Liver (tissue), 9 donors: ENCODE data around the gene SEL1L2. TPM values are rescaled to one million over a fixed set of nuclear protein-coding genes. Genes with fewer than 3 reads are reported as not detected.

ENCODE experiments used
- DNase-seq: peaks from one replicate; pipeline ENCODE4 v3.0.0-alpha.2; 2017; ENCODE audit warnings: low spot score
- H3K27ac ChIP-seq, 2 donors: one replicate each; pipeline ENCODE4 v1.7.0; 2013; ENCODE audit warnings: inconsistent platforms in 2 of 2, low read length in 2 of 2, control low read depth in 1 of 2, low read depth in 1 of 2, mild to moderate bottlenecking in 1 of 2
- H3K27me3 ChIP-seq, 4 donors: one replicate each; pipeline versions ENCODE4 v1.6.1 to v1.7.0; 2013; ENCODE audit warnings: low read length in 3 of 4, inconsistent platforms in 1 of 4, mild to moderate bottlenecking in 1 of 4, moderate library complexity in 1 of 4; ENCODE audit not compliant: control insufficient read depth in 4 of 4, insufficient read depth in 4 of 4
- H3K36me3 ChIP-seq, 4 donors: one replicate each; pipeline versions ENCODE4 v1.6.1 to v1.7.0; 2013; ENCODE audit warnings: low read length in 3 of 4, mild to moderate bottlenecking in 3 of 4, low read depth in 1 of 4, moderate library complexity in 1 of 4; ENCODE audit not compliant: control insufficient read depth in 4 of 4, insufficient read depth in 3 of 4
- H3K4me1 ChIP-seq, 4 donors: one replicate each; pipeline versions ENCODE4 v1.6.1 to v1.7.0; 2013; ENCODE audit warnings: low read length in 3 of 4, mild to moderate bottlenecking in 3 of 4, moderate library complexity in 1 of 4; ENCODE audit not compliant: control insufficient read depth in 4 of 4, insufficient read depth in 4 of 4
- H3K4me3 ChIP-seq, 3 donors: one replicate each; pipeline versions ENCODE4 v1.6.1 to v1.7.0; 2013; ENCODE audit warnings: low read length in 3 of 3, control low read depth in 1 of 3, low read depth in 1 of 3, mild to moderate bottlenecking in 1 of 3
- H3K9ac ChIP-seq, 2 donors: one replicate each; pipeline ENCODE4 v1.7.0; 2013; ENCODE audit warnings: low read length in 2 of 2, mild to moderate bottlenecking in 2 of 2, moderate library complexity in 2 of 2, control low read depth in 1 of 2, low read depth in 1 of 2
- H3K9me3 ChIP-seq, 4 donors: one replicate each; pipeline versions ENCODE4 v1.6.1 to v1.7.0; 2013; ENCODE audit warnings: low read length in 3 of 4; ENCODE audit not compliant: control insufficient read depth in 4 of 4
- ATF3 ChIP-seq: IDR thresholded peaks from 2 replicates; pipeline ENCODE4 v1.6.1; 2016; ENCODE audit warnings: antibody characterized with exemption
- EGR1 ChIP-seq, 2 donors: IDR thresholded peaks; 2 replicates each; pipeline ENCODE4 v1.6.1; 2016 to 2018; ENCODE audit warnings: antibody characterized with exemption in 2 of 2, low read depth in 2 of 2
- FOXA1 ChIP-seq: IDR thresholded peaks from 2 replicates; pipeline ENCODE4 v1.6.1; 2016; ENCODE audit warnings: antibody characterized with exemption
- FOXA2 ChIP-seq: IDR thresholded peaks from 2 replicates; pipeline ENCODE4 v1.6.1; 2016; ENCODE audit warnings: antibody characterized with exemption
- GABPA ChIP-seq, 2 donors: IDR thresholded peaks in 1 of 2; conservative IDR thresholded peaks in 1 of 2; 2 replicates each; pipeline ENCODE4 v1.6.1; 2016; ENCODE audit warnings: antibody characterized with exemption in 2 of 2, mild to moderate bottlenecking in 1 of 2, moderate library complexity in 1 of 2
- HNF4A ChIP-seq, 2 donors: conservative IDR thresholded peaks; 2 replicates each; pipeline ENCODE4 v1.6.1; 2016; ENCODE audit warnings: antibody characterized with exemption in 2 of 2, mild to moderate bottlenecking in 2 of 2
- MAX ChIP-seq: IDR thresholded peaks from 2 replicates; pipeline ENCODE4 v1.6.1; 2016; ENCODE audit warnings: antibody characterized with exemption
- NR2F2 ChIP-seq: IDR thresholded peaks from 2 replicates; pipeline ENCODE4 v1.6.1; 2016; ENCODE audit warnings: antibody characterized with exemption
- RAD21 ChIP-seq, 2 donors: IDR thresholded peaks; 2 replicates each; pipeline ENCODE4 v1.6.1; 2016; ENCODE audit warnings: antibody characterized with exemption in 2 of 2, mild to moderate bottlenecking in 2 of 2
- REST ChIP-seq: IDR thresholded peaks from 2 replicates; pipeline ENCODE4 v1.6.1; 2016; ENCODE audit warnings: antibody characterized with exemption, mild to moderate bottlenecking
- RXRA ChIP-seq, 2 donors: IDR thresholded peaks; 2 replicates each; pipeline ENCODE4 v1.6.1; 2017 to 2018; ENCODE audit warnings: antibody characterized with exemption in 2 of 2, mild to moderate bottlenecking in 1 of 2
- SP1 ChIP-seq: IDR thresholded peaks from 2 replicates; pipeline ENCODE4 v1.6.1; 2018; ENCODE audit warnings: antibody characterized with exemption, mild to moderate bottlenecking
- TAF1 ChIP-seq: conservative IDR thresholded peaks from 2 replicates; pipeline ENCODE4 v1.6.1; 2016; ENCODE audit warnings: antibody characterized with exemption, mild to moderate bottlenecking
- YY1 ChIP-seq: IDR thresholded peaks from 2 replicates; pipeline ENCODE4 v1.6.1; 2016; ENCODE audit warnings: antibody characterized with exemption, mild to moderate bottlenecking
- WGBS: extraction: QIAGEN DNeasy Blood & Tissue Kit; methylation state at CpG from one replicate; pipeline ENCODE4 v1.1.7; 2013; 5-methylcytosine and 5-hydroxymethylcytosine counted together
- polyA plus RNA-seq, 2 donors: library from polyadenylated mRNA; stranded (reverse) in 1 of 2; unstranded in 1 of 2; fragments of 200-250 nt in 1 of 2; fragments of >200 nt in 1 of 2; fragmentation: Nextera tagmentation in 1 of 2; extraction: Ambion mirVana in 1 of 2; gene quantifications; one replicate each; pipeline versions ENCODE4 v1.2.1 to v1.2.3, GENCODE V29; 2013 to 2015
- total RNA-seq, 2 donors: library from RNA; depleted of rRNA; stranded (reverse); fragments of >200 nt; gene quantifications; one replicate each; pipeline ENCODE4 v1.2.3, GENCODE V29; 2014
- TF ChIP-seq, protein P1 (sequence below): fragments of 150-350 bp; IDR thresholded peaks from 2 replicates; pipeline ENCODE4 v1.5.1; 2017; ENCODE audit warnings: improper control_type of control experiment, low read depth, low read length; ENCODE audit not compliant: missing input control
- TF ChIP-seq, protein P2 (sequence below): IDR thresholded peaks from 2 replicates; pipeline ENCODE4 v1.6.1; 2016; ENCODE audit warnings: antibody characterized with exemption
- donor health status: healthy.
- donor health status: healthy.
- donor health status: healthy.
- donor health status: healthy.
- donor health status: healthy.

The SEL1L2 gene
- total and polyA plus RNA-seq, 4 donors: not detected

DNA sequence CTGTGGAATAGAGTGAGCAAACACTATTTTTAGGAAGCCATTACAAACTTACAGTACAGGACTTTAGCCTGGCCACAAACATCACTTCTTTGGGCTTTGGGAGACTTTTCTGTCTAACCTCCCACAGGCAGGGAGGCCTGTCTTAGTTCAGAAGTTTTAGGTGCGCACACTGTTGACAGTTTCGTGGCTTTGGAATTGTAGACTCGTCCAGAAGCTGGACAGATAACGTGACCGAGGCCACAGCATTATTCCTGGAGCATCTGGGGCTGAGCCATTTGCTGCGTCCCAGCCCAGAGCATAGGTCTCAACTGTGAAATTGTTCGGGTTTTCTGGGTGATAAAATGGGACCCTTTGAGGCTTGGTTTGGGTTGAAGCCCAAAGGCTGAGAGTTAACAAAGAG, 151.8 kb downstream of the SEL1L2 start:
- no peak for DNase-seq
- no peaks in the 10 kb centered on the region for H3K9me3 ChIP-seq
- H3K27ac ChIP-seq: no peak overlapping the region
- H3K27me3 ChIP-seq: peaks cover 0 to 3% (median 0%) of the 10 kb centered on the region in 4 donors
- no peaks in the 10 kb centered on the region for H3K36me3 ChIP-seq
- no peaks in the 10 kb centered on the region for H3K4me1 ChIP-seq
- 84% methylated on average over 7 of the region's 7 CpGs for WGBS
- H3K9ac ChIP-seq: no peak overlapping the region
- TF ChIP-seq SP1 (no peak), TAF1 (no peak), RXRA (IDR thresholded peaks at IDR 0.05) (no peak), GABPA (IDR thresholded peaks at IDR 0.05 in 1 of 2, conservative IDR thresholded peaks at IDR 0.05 in 1 of 2) (no peak), EGR1 (IDR thresholded peaks at IDR 0.05; ENCODE audit: low read depth in 2 of 2) (no peak), HNF4A (conservative IDR thresholded peaks at IDR 0.05) (no peak), FOXA2 (no peak), YY1 (no peak), MAX (no peak), NR2F2 (no peak), RAD21 (IDR thresholded peaks at IDR 0.05) (no peak)
- TF ChIP-seq, protein P1, sequence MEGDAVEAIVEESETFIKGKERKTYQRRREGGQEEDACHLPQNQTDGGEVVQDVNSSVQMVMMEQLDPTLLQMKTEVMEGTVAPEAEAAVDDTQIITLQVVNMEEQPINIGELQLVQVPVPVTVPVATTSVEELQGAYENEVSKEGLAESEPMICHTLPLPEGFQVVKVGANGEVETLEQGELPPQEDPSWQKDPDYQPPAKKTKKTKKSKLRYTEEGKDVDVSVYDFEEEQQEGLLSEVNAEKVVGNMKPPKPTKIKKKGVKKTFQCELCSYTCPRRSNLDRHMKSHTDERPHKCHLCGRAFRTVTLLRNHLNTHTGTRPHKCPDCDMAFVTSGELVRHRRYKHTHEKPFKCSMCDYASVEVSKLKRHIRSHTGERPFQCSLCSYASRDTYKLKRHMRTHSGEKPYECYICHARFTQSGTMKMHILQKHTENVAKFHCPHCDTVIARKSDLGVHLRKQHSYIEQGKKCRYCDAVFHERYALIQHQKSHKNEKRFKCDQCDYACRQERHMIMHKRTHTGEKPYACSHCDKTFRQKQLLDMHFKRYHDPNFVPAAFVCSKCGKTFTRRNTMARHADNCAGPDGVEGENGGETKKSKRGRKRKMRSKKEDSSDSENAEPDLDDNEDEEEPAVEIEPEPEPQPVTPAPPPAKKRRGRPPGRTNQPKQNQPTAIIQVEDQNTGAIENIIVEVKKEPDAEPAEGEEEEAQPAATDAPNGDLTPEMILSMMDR: no peak
- no peak overlapping the region for H3K4me3 ChIP-seq

DNA sequence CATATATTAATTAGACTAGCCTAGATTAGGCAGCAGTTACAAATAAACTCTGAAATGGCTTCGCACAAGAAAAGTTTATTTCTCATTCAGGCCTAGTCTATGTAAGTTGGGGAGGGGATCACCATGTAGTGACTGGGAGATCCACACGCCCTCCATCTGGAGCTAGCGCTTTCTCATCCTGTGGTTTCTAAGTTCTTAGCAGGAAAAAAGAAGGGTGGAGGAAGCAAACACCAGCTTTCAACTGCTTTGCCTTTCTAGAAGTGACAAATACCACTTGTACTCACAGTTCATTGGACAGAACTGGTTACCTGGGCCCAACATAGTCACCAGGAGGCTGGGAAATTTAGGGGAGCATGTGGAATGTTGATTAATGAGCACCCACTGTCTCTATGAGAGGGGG, 158.9 kb downstream of the SEL1L2 start:
- no peaks in the 10 kb centered on the region for H3K4me1 ChIP-seq
- no peak overlapping the region for H3K9ac ChIP-seq
- H3K36me3 ChIP-seq: no peaks in the 10 kb centered on the region
- DNase-seq: no peak
- no peaks in the 10 kb centered on the region for H3K9me3 ChIP-seq
- 90% methylated on average over 3 of the region's 3 CpGs for WGBS
- no peak overlapping the region for H3K27ac ChIP-seq
- no peak overlapping the region for H3K4me3 ChIP-seq
- peaks cover 0 to 3% (median 0%) of the 10 kb centered on the region in 4 donors for H3K27me3 ChIP-seq
- no peak for TF ChIP-seq RAD21 (IDR thresholded peaks at IDR 0.05)
- TF ChIP-seq EGR1 (IDR thresholded peaks at IDR 0.05; ENCODE audit: low read depth in 2 of 2): no peak
- no peak for TF ChIP-seq MAX
- no peak for TF ChIP-seq ATF3
- no peak for TF ChIP-seq REST
- no peak for TF ChIP-seq YY1
- no peak for TF ChIP-seq RXRA (IDR thresholded peaks at IDR 0.05)
- no peak for TF ChIP-seq HNF4A (conservative IDR thresholded peaks at IDR 0.05)
- TF ChIP-seq, protein P2, sequence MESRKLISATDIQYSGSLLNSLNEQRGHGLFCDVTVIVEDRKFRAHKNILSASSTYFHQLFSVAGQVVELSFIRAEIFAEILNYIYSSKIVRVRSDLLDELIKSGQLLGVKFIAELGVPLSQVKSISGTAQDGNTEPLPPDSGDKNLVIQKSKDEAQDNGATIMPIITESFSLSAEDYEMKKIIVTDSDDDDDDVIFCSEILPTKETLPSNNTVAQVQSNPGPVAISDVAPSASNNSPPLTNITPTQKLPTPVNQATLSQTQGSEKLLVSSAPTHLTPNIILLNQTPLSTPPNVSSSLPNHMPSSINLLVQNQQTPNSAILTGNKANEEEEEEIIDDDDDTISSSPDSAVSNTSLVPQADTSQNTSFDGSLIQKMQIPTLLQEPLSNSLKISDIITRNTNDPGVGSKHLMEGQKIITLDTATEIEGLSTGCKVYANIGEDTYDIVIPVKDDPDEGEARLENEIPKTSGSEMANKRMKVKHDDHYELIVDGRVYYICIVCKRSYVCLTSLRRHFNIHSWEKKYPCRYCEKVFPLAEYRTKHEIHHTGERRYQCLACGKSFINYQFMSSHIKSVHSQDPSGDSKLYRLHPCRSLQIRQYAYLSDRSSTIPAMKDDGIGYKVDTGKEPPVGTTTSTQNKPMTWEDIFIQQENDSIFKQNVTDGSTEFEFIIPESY: no peak
- TF ChIP-seq, protein P1: no peak
- no peak for TF ChIP-seq FOXA1
